AG08395 (cell line): ENCODE measurements around the gene LHFPL6.

ENCODE experiments used
- DNase-seq: peaks from one replicate; pipeline ENCODE4 v3.0.0; 2012; ENCODE audit warnings: mixed read lengths, low spot score

The LHFPL6 gene

DNA sequence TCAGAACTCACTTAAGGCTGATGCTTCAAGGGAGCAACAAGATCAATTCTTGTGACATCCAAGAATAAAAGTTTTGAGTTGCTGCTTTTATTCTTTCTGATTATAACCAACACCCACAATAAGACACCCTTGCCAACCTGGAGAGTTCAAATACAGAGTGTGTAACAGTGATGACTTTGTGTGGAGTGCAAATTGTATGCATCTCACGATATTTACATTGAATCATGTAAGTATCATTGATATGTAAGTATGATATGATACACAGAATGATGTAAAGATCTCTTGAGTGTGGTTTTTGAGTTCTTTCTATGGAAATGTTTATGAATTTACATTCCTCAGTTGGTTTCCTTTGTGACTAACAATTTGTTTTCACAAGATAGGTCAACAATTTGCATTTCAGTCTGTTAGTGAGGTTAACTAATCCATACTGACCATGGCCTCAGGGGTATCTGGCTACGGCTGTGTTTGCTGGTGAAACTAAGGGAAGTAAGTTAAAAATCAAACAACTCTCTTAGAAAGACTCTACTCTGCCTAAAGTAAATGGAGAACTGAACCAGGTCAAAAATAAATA is 12.4 kb downstream of the LHFPL6 start:
- DNase-seq, result no peak

DNA sequence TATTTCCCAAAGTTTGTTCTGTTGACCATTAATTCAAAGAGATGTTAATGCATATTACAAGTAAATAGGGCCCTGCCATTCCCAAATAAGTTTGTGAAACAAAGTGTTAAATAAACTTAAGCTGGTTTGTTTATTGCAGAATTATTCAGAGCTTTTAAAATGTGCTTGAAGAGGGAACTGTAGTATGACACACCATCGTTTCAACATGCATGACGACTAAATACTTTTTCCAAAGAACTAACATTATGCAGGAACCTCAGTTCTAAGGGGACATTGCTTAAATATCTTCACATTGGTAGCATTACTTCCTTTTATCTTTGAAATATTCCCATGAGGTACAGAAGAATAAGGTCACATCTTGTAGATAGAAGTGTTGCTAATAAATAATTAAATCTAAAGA is 14.6 kb downstream of the LHFPL6 start:
- DNase-seq, result no peak

DNA sequence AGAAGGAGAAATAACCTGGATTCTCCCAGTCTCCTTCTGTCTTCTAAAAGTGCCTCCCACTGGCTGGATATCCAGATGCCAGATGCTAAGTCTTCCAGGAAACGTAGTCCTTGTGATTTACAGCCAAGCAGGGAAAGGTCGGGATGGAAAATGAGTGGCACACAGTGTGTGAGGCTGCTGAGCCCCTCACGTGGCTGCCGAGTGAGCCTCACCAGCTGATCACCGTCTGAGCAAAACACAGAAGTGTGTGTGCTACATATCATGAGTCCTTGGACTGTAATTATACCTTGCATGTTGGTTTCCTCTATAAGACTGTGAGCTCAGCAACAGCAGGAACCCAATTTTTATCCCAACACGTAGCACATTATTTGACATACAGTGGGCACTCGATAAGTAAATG is 15.1 kb downstream of the LHFPL6 start:
- DNase-seq, result no peak

DNA sequence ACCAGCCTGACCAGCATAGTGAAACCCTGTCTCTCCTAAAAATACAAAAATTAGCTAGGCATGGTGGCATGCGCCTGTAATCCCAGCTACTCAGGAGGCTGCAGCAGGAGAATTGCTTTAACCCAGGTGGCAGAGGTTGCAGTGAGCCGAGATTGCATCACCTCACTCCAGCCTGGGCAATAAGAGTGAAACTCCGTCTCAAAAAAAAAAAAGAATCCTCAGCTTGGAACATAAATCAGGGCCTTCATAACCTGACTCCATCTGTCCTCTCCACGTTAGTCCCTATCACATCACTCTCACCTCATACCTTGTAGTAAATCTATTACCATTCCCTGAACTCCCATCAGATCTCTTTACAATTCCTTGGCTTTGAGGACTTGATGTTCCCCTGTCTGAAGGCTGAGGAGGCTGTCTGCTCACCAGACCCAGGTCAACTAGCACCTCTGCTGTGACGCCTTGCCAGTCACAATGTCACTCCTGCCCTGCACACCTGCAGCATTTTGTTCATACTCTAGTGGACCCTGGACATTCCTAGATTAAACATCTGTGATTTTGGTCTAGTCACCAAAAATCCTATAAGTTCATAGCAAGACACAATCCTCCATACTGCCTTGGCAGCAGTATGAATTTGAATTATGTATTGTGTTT is 15.9 kb downstream of the LHFPL6 start:
- DNase-seq, result no peak

DNA sequence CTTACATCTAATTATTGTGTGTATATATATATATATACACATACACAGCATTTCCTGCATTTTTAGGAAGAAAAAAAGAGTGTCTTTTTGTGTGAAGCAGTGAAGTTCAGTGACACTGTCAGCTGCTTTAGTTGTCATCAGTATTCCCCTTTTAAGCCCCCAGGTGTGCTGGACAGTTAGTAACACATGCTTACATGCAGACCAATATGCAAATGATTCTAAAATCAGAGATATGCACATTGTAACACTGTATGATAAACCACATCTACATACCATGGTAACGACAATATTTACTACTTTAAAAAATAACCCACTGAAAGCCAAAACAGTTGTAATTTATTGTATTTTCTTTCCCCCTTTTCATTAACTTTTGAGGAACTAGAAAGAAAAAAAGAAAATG is 16.8 kb downstream of the LHFPL6 start:
- DNase-seq, result no peak

DNA sequence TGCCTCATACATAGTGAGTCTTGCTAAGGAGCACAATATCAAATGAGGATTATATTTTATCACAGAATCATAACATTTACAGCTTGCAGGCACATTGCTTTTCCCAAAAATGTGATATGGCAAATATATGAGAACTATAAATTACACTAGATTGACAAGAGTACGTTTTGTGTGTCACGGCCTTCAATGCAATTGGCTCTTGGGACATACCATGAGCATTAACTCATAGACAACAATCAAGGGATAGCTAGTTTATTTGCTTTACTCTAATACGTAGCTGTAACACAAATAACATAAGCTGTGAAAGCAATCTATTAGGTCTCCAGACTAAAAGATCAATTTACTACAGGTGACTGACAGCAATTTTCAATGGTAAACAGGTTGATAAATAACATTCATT is 17.8 kb downstream of the LHFPL6 start:
- no peak for DNase-seq

DNA sequence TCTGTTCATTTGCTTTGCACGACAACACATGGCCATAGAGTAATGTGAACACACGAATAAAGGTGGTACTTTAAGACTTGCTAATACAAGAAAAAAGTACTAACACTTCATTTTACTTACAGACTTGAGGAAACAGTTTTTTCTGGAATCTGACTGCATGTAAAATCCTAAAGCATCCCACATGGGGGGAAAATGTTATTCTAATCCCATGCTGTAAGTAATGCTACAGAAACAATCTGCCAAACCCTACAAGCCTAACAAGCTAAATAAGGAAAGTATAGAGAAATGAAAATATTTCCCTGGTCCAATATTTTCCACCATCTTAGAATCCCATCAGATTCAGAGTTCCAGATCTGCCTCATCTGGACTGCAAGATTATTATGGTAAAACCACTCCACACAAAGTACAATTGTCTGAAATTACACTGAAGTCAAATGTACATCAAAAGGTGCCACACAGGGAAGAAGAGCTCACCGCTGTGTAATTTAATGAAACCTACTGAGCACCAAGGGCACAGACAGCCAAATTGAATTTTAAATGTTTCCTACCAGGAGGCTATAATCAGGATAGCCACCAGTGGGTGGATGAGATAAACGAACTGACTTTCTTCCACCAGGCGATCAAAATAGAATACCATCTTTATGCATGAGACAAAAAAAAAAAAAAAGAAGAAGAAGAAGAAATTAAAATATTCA is 22.0 kb downstream of the LHFPL6 start:
- DNase-seq, result no peak

DNA sequence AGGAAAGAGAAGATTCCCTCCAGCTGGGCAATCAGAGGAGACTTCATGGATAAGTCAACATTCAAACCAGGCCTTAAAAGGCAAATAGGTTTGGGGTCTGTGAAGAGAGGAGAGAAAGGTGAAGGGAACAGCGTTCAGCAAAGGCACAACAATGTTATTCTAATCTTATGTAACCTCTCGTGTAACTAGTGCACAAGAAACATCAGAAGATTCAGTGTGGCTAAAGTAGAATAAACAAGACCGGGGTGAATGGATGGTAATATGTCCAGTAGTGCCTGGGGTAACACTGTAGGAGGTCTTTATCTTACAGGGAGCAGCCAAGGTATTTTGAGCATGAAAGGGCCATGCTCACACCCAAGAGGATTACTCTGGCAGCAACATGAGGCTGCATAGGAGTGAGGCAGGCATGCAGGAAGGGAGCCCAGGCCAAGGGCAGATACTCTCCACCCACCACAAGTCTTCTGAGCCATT is 24.1 kb downstream of the LHFPL6 start:
- DNase-seq, result no peak

DNA sequence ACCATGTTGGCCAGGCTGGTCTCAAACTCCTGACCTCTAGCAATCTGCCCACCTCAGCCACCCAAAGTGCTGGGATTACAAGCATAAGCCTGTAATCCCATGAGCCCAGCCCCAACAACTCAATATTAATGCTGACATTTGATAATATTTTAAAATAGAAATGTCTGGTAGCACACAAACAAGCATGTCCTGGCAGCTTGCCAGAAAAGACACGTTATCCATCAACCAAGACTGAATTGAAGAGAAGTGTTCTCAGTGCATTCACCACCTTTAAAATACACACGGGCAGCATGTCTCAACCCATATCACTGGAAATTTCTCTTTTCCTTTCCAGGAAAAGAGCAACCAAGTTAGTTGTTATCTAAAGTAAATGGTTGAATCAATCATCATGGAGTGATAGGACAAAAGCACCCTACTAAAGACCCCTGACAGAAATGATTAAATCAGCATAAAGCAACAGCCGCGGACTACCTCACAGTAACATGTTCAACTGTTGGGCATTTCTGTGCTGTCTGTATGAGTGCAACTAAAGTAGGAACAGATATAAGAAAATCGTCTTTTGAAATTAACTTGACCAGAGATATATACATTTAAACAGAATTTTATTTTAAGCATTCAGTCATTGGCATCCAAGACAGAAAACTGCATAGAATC is 25.0 kb downstream of the LHFPL6 start:
- DNase-seq, result no peak

DNA sequence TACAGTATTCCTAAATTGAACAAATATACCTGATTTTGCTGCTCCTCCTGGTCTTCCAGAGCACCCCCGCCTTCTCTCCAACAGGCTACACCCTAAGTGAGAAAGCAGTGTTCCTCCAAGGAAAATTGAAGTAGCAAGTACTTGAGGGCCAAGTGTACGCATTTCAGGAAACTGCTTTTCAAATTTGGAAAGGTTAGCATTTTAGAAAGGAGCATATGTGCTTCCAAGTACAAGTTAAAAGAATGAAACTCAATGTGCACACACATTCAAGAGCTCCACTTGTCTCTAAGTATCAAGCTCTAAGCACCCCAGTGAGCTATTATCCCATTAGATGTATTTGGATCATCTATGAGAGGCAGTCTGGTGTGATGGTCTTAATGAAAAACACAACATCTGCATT is 25.8 kb downstream of the LHFPL6 start:
- no peak for DNase-seq

DNA sequence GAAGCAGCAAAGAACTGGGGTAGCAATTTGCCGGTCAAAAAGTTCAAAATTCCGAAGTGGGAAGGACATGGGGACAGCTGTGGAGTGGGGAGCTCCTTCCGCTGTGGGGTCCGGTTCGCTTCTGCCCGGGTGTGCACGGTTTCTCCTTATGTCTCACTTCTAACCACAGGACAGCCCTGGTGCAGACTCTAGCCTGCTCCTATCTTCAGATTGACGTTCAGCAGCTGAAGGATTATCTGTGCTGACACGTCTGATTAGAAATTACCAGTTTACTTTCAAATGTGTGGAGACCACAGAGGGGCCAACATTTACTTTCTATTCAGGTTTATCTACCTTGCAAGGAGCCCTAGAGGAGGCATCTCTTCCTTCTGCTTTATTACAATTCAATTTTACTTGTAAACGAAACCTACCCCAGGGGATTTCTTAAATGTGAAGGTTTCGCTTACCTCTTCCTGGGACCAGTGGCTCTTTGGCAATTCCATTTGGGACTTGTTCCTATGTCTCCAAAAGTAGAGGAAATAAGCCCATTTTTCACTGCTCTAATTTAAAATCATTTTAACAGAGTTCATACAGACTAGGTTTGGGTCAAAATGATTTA is 27.3 kb downstream of the LHFPL6 start:
- no peak for DNase-seq

DNA sequence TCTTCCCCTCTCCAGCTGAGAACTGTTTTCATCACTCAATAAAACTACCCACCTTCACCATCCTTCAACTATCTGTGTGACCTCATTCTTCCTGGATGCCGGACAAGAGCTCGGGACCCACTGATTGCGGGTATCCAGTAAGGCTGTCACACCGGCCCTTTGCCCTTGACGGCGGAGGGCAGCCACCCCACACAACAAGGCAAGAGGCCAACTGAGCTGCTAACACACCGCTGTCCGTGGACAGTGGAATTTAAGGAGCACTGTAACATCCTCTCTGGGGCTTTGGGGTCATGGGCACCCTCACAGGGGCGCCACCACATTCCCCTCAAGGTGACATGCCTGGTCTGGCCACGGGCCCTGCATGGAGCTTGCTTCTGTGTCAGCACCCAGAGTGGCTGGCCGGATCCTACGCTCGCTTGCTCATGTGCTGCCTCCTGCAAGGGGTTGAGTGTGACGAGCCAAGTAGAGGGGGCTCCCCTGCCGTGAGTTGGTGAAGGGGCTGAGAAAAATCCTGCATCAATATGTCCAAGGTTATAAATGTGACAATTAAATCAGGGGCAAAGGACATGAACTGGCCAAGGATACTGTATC is 31.4 kb downstream of the LHFPL6 start:
- no peak for DNase-seq

DNA sequence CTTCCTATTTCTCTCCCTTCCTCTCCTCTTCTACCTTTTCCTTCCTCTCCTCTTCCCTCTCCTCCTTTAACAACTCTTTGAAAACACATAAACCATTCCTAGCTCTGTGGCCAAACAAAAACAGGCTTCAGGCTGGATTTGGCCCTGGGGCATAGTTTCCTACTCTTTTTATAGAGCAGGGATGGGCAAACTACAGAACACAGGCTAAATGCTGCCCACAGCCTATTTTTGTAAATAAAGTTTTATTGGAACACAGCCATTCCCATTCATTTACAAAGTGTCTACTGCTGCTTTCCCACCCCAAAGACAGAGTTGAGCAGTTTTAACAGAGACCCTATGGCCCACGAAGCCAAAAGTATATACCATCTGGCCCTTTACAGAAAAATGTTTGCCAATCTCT is 35.4 kb downstream of the LHFPL6 start:
- no peak for DNase-seq

DNA sequence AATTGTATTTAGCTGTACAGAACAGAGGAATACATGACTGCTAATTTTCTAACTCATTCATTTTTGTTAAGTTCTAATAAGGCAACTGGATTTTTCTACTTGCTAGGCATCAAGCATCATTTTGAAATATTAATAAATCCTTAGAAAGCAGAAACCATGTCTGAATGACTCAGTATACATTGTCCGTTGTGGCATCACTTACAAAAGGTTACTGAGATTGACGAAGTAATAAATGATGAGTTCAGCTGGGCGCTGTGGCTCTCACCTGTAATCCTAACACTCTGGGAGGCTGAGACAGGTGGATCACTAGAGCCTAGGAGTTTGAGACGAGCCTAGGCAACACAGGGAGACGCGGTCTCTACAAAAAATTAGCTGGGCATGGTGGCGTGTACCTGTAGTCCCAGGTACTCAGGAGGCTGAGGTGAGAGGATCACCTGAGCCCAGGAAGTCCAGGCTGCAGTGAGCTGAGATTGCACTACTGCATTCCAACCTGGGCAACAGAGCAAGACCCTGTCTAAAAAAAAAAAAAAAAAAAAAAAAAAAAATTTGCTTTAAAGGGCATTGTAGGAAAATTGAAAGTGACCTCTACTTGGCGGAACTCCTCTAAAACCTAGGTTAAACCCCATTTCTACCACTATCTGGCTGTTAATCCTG is 36.6 kb downstream of the LHFPL6 start:
- DNase-seq, result no peak

DNA sequence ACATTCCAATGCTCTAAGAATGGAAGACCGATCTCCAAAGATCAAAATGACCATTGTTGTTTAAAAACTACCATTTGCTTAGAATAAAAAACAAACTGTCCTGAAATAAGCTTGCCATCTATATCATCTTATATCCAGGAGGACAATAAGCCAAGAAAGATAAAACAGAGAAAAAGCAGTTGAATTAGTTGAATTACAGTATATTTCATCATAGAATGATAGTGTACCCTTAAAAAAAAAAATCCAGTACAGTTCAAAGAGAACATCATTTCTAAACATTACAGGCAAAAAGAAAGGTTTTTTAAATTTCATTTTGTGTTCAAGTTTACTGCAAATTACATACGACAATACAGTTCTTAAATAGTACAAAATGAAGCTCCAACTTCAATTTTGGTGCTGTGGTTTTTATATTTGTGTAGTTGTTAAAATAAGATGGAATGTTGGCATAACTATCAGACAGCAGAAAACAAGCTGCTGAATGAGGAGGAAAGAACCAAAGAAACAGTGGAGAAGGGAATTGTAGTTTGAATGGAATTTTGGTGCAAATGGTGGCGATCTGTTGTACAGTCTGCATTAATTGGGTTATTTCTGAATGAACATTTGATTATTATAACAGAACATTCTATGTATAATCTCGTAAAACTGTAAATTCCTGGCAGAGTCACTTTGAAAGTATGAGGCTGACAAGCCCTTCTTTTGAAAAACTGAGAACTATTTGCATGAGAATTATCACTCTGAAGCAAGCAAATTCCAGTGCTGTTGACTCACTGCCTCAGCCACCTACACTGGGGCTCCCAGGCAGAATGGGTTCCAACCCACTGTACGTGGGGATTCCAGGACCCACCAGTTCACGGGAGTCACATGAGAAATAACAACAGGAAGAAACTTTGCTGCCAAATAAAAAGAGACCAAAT is 37.7 kb downstream of the LHFPL6 start:
- peak; percentile 90 for DNase-seq

DNA sequence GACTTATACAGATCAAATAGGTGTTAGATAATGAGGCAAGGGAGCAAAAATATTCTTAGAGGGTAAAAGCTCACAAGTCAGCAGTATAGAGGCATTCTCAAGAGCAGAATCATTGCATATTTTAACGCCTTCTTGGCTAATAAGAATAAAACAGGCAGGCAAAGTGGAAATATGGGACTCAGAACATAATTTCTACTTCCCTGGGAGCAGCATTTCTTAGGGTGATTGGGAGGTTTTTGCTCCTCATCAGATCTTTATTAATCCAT is 39.6 kb downstream of the LHFPL6 start:
- no peak for DNase-seq

DNA sequence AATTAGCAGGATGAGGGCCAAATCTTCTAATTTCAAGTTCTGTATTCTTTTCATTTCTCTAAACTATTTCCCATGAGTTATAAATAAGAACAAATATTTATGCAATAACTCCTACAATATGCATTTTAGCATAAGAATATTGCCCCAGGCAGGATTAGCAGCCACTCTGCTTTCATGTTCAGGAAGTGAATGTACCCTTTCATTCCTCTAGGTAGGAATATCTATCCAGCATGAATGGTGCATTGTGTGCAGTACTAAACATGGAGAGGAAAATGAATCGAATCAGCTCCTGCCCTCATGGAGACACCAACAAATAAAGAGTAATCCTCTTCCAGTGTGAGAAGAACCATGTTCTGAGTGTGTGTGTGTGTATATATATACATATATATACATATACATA is 41.0 kb downstream of the LHFPL6 start:
- no peak for DNase-seq

DNA sequence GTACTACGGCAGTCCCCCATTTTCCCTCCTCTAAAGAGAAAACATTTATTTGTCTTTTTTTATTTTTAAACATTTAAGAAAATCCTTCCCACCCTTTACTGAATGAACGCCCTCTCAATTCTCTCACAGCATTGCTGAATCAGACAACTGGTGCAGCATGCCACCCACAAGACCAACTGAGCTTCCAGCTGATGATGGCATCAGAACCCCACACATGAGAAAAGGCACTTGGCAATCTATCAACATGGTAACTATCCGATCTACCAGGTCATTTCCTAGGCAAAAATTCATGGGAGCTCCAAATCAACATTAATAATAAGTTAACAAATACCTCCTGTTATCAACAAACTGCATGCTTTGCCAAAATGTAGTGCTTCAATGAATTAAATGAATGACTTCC is 43.1 kb downstream of the LHFPL6 start:
- DNase-seq, result no peak

DNA sequence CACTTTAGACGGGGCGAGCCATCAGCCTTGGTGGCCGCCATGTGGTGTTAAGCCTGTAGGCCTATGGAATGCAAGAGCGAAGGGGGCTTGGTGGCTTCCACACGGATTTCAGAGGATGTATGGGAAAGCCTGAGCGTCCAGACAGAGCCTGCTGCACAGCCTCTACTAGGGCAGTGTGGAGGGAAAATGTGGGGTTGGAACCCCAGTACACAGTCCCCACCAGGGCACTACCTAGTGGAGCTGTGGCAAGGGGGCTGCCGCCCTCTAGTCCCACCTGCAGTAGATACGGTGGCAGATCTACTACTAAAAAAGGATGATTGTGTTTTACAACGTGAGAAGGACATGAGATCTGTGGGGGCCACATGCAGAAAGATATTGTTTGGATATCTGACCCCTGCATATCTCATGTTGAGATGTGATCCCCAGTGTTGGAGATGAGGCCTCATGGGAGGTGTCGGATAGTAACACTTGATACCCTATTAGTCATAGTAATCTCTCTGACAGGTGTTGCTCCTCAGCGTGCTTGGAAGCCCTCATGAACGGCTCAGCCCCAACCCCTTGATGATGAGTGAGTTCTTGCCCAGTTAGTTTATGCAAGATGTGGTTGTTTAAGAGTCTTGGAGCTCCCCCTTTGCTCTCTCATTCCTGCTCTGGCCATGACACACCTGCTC is 45.6 kb downstream of the LHFPL6 start:
- DNase-seq, result no peak

DNA sequence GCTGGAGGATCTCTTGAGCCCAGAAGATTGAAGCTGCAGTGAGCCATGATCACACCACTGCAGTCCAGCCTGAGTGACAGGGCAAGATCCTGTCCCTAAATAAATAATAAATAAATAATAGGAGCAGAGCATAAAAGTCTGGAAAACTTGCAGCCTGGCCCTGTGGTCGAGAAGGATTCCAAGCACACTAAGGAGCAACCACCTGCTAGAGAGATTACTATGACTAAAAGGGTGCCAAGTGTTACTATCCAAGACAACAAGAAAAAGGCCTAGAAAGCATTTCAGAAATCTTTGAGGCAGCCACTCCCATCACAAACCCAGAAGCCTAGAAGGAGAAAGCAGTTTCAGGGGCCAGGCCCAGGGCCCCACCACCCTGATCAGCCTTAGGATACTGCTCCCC is 46.1 kb downstream of the LHFPL6 start:
- no peak for DNase-seq
